ENCODE measurements around the gene PDX1.

PDX1 gene

DNA sequence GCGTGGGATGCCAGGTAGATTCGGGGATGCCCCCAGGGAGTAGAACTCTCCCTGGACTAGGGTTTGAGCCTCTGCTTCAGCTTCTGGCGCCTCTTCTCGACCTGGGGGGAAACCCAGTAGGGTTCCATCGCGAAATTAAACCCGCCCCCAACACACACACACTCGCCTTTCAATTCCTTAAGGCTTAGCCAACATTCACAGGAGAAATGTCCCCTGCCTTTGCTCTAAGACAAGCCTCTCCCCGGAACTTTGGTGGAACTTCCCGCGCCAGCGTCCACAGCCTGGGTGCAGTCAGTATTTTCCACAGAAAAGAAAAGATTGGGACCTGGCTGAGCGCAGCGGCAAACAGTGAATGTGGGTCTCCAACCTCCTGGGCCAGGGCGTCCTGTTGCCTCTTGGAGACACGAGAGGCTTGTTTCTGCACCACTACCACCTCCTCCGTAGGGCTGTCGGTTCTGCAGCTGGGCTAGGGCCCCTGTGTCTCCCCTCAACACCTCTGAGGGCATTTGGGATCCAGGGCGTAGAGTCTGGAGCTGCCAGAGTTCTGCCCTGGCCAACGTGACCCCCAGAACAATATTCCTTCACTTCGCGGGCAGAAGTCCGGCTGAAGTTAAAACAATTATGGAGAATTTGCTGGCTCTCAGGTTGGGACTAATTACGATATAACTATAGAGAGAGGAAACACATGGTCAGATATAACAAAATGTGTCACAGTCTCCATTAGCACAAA is 3.2 kb downstream of the PDX1 start:
- DNase-seq (ENCODE audit: low read depth in 2 of 2) = no peak

DNA sequence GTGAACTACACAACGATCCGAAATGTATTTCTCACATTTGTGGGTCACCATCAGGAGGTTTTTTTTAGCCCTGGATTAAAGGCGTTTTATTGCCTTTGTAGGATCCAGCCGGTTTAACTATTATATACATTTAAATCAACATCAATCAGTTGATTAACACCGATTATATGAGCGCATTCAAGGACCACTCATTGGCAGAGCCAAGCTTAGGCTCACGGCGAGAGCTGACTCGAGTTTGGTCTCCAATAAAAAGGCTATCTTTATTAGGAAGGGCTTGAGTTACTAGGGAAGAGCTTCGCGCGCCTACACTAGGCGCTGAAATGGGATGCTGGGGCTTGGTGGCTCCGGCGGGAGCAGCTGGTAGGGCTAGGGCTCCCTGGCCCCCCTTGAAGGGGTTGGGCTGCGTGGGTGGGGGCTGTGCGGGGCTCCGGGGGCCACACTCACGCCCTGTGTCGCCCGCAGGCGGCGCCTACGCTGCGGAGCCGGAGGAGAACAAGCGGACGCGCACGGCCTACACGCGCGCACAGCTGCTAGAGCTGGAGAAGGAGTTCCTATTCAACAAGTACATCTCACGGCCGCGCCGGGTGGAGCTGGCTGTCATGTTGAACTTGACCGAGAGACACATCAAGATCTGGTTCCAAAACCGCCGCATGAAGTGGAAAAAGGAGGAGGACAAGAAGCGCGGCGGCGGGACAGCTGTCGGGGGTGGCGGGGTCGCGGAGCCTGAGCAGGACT is 4.2 kb downstream of the PDX1 start:
- no peak for DNase-seq (ENCODE audit: low read depth in 2 of 2)

DNA sequence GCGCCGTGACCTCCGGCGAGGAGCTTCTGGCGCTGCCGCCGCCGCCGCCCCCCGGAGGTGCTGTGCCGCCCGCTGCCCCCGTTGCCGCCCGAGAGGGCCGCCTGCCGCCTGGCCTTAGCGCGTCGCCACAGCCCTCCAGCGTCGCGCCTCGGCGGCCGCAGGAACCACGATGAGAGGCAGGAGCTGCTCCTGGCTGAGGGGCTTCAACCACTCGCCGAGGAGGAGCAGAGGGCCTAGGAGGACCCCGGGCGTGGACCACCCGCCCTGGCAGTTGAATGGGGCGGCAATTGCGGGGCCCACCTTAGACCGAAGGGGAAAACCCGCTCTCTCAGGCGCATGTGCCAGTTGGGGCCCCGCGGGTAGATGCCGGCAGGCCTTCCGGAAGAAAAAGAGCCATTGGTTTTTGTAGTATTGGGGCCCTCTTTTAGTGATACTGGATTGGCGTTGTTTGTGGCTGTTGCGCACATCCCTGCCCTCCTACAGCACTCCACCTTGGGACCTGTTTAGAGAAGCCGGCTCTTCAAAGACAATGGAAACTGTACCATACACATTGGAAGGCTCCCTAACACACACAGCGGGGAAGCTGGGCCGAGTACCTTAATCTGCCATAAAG is 4.8 kb downstream of the PDX1 start:
- no peak for DNase-seq (ENCODE audit: low read depth in 2 of 2)

DNA sequence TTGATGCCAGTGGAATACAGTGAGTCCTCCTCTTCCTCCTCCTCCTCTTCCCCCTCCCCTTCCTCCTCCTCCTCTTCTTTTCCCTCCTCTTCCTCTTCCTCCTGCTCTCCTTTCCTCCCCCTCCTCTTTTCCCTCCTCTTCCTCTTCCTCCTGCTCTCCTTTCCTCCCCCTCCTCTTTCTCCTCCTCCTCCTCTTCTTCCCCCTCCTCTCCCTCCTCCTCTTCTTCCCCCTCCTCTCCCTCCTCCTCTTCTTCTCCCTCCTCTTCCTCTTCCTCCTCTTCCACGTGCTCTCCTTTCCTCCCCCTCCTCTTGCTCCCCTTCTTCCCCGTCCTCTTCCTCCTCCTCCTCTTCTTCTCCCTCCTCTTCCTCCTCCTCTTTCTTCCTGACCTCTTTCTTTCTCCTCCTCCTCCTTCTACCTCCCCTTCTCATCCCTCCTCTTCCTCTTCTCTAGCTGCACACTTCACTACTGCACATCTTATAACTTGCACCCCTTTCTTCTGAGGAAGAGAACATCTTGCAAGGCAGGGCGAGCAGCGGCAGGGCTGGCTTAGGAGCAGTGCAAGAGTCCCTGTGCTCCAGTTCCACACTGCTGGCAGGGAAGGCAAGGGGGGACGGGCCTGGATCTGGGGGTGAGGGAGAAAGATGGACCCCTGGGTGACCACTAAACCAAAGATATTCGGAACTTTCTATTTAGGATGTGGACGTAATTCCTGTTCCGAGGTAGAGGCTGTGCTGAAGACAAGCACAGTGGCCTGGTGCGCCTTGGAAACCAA is 5.6 kb downstream of the PDX1 start:
- DNase-seq (ENCODE audit: low read depth in 2 of 2) = no peak

DNA sequence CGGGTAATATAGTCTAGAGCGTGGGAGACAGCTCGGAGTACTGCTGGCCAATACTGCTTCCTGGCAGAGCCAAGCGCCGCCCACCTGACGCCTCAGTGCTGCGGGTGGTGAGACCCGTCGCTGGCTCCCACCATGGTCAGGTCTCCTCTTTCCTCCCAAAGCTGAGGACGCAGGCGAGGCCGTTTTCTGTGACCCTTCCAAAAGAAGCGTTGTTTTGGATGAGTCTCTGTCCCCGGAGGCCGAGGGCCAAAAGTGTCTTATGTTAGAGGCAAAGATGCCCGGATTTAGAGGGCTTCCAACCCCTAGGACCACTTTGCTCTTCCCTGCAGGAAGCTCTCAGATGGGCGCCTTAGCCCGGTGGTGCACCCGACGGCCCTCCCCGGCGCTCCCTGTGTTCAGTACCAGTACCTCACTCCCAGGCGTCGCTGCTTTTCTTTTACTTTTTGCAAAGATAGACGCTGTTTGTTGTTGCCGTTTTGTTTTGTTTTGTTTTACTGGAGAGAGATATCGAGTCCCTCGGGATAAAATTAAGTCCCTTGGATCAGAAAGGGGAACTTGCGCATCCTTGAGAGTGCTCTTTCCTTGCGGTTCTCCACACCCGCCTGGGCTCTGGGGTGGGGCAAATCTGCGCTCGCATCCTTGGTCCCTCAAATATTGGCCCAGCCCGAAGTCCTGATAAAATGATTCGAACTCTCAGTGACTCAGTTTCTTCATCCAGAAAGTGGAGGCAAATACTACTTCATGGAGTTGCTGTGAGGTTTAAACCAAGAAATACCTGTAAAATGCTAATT is 7.0 kb downstream of the PDX1 start:
- no peak for DNase-seq (ENCODE audit: low read depth in 2 of 2)

DNA sequence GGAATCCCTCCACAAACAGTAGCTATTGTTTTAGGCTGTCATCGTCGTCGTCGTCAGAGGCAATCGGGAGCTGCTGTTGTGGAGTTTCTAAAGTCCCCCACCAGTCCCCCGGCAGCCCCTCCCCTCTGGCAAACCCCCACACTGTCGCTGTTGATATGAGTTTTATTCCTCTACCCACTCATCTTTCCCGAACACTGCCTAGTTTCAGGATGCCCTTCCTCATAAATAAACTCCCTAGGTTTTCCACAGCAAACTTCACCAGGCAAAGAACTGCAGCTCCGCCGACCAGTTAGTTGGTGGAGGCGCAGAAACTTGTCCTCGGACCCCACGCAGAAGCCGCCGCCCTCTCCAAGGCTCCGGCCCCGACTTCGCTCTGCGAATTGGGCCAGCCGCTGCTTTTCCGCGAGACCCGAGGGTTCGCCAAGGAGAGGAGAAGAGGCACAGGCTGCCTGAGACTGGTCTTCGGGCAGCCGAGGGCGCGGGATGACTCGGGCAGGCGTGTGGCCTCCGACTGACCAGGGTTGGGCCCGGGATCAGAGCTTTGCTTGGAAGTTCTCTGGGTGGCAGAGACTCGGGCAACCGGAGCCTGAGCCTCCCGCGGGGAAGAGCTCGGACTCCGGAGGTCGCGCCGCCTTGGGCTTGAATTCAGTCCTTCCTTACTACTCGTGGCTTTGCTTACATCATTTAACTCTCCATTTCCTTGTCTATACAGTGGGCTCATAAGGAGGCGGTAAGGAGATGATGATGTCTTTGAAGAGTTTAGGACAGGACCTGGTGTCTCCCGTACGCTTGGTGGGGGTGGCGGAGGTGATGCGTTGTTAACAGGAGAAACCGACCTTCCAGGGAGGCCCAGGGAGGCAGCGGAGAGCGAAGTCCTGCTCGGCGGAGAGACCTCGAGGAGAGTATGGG is 7.9 kb downstream of the PDX1 start:
- no peak for DNase-seq (ENCODE audit: low read depth in 2 of 2)

DNA sequence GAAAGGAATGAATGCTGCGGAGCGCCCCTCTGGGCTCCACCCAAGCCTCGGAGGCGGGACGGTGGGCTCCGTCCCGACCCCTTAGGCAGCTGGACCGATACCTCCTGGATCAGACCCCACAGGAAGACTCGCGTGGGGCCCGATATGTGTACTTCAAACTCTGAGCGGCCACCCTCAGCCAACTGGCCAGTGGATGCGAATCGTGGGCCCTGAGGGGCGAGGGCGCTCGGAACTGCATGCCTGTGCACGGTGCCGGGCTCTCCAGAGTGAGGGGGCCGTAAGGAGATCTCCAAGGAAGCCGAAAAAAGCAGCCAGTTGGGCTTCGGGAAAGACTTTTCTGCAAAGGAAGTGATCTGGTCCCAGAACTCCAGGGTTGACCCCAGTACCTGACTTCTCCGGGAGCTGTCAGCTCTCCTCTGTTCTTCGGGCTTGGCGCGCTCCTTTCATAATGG is 8.6 kb downstream of the PDX1 start:
- DNase-seq (ENCODE audit: low read depth in 2 of 2) = no peak

DNA sequence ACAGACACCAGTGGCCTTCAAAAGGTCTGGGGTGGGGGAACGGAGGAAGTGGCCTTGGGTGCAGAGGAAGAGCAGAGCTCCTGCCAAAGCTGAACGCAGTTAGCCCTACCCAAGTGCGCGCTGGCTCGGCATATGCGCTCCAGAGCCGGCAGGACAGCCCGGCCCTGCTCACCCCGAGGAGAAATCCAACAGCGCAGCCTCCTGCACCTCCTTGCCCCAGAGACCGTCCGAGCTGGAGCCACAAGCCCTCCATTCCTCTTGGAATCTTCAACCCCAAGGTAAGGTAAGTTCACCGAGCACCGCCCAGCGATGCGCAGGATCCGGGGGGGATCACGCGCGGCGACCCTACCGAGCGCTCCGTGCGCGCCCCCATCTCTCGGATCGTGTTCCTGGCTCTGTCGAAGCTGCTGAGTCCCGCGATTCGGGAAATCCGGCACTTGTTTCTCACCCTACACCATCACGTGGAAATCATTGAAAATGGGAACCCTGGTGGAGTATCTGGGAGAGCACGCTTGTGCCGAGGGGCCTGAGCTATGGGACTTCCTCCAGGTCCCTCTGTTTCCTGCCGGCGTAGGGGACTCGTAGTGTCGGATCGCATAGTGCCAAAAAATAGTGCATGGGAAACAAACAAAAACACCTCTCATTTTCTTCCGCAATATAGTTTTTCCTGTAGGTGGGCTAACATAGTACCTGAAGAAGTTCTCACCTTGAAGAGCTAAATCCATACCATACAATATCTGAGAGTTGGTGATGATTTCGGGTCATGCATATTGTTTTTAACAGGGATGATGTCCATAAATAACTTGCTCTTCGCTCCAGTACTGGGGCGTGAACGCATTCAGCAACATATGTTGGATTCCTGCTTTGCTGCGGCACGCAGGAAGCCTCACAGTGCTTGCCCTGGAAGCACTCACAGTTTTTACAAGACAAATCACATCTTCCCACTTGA is 9.3 kb downstream of the PDX1 start:
- no peak for DNase-seq (ENCODE audit: low read depth in 2 of 2)

DNA sequence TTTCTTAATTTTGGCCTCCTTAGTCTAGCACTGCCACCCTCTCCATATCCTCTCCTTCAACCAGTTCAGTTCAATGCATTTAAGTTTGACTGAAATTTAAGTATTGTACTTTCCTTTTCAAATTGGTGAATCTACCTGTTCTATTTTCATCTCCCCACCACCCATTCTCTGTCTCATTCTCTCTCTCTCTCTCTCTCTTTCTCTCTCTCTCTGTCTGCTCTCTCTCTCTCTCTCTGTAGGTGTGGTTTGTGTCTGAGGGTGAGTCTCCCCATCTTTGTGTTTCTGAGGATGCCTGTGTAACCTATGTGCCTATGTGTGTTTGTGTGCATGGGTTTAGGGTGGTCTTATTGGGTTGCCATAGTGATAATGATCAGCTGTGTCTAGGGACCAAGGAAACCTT is 10.1 kb downstream of the PDX1 start:
- DNase-seq (ENCODE audit: low read depth in 2 of 2) = no peak

DNA sequence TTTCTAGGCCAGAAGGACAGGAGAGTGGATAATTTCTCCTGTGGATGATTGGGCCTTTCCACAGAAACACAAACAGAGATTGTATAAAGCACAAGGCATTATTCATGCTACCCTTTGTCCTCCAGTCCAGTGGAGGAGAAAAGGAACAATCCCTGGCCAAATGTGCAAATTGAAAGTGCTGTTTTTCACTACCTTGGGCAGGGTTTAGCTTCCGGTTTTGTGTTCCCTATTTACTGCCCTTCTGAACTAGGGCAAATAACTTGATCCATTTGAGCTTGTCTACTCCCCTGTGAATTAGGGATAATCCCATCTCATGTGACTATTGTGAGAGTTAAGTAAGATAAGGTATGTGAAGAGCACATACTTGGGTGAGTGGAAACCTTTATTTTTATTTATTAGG is 13.3 kb downstream of the PDX1 start:
- no peak for DNase-seq (ENCODE audit: low read depth in 2 of 2)

DNA sequence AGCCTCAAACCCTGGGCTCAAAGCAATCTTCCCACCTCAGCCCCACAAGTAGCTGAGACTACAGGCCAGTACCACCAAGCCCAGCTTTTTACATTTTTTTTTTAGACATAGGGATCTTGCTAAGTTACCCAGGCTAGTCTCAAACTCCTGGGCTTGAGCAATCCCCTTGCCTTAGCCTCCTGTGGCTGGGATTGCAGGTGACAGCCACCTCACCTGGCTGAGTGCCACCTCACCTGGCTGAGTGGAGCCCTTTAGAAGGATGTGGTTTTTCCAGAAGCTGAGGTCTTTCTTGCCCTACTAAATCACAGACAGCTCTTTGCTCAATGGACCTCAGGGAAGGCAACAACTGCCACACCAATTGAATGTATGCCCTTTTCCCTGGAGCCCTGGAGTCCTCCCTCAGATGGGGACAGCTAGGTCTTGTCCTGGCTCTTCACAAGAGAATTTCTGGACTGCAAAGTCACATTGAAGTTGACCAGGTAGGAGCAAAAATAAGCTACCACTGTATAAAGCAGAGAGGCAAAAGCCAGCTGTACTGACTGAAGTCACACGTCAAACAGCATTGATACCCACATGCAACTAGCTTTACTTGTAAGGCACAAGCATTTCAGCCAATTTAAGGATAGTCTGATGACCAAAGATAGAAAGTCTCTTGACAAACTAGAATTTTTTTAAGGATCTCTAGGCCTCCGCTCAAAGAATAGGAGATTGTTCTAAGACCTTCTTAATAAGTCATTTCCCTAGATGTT is 14.0 kb downstream of the PDX1 start:
- DNase-seq (ENCODE audit: low read depth in 2 of 2) = no peak

DNA sequence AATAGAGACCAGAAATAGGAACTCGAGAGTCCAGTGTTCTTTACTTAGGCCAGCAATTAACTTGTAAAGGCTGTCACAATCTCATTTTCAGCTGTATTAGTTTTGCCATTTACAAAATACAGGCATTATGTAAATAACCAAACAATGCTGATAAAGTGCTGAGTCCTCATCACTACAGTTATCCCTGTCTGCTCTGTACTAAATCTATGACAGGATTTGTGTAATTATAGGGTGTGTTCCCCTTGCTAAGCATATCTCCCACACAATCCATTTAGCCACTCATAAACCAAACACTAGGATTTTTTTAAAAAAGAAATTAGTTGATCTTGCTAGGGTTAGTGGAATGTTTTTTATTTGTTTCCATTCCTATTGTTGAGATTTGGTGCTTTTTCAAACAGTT is 23.2 kb downstream of the PDX1 start:
- DNase-seq (ENCODE audit: low read depth in 2 of 2) = no peak

DNA sequence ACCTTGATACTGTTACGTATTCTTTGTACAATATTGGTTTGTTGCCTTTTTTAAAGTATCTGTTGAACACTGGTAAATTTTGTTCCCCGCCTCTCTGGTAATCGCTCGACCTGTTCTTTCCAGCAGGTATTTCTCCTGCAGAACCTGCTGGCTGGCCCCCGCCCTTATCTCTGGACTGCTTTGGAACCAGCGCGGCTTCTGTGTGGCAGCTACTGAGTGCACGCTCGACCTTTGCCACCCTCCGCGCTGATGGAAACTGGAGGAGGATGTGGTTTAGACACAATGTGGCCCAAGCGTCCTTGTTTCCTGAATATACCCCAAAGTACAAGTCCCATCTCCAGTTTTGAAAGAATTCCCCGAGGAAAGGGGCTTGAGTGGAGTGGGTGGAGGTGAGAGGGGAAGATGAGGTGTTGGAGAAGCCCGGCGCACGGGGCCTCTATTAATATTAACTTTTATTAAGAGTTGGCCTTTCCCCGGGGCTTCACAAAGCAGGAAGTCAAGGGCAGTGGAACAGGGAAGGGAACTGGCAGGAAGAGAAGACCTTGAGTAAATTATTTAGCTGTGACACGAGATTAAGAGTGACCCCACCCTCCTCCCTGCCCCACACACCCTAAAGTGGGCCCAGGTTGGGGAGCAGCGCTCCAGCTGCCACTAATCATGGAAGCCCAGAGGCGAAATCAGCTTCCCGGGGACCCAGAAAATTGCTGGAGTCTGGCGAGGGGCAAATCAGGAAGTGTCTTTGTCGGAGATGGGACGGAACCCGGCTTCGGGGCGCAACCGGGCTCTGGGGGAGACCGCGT is 33.3 kb downstream of the PDX1 start:
- DNase-seq (ENCODE audit: low read depth in 2 of 2) = no peak

DNA sequence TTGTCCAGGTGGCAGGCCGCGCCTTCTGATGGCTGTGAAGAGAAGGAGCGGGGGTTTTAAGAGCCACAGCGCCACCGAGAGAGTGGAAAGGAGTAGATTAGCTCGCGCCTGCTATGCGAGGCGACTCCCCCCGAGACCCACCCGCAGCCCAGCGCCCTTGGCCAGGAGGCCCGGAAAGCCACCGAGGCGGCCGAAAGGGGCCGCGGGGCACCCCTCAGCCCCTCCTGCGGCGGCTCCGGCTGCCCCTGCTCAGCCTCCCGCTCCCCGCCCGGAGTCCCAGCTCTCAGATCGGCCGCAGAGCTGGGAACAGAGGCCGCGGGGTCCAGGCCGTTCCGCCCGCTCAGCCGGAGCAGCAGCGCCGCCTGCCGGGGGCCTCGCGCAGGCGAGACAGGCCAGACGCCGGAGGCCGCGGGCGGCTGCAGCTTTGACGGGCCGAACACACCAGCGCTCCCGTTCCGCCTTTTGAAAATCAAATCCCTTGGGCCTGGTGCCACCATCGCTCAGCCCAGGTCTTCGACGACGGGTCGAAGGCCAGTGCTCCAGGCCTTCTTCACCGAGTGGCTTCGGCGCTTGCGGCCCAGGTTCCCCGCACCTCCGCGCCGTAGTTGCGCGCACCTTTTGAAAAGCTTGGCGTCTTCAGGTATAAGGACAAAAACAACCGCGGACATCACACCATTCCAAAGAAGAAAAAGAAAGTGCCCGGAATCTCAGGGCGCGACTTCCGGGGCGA is 34.0 kb downstream of the PDX1 start:
- peak; percentile 29 to 64 for DNase-seq (ENCODE audit: low read depth in 2 of 2)

DNA sequence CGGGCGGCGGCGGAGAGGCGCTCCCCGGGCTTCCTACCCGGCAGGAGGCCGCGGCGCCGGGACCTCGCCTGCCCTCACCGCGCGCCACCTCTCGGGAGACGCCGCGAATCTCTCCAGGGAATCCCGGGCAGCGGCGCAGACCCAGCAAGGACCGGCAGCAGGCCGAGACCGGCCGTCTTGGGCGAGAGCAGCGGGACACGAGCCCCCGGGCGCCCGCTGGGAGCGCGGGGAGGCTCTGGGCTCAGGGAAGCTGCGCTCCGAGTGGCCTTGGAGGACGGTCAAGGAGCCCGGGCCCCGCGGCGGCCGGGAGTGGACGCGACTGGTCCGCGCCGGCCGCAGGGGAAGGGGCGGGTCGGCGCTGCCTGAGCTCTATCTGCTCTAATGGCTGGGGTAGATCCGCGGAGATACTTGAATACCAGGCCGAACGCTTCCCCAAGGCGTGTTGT is 34.6 kb downstream of the PDX1 start:
- DNase-seq (ENCODE audit: low read depth in 2 of 2) = no peak

DNA sequence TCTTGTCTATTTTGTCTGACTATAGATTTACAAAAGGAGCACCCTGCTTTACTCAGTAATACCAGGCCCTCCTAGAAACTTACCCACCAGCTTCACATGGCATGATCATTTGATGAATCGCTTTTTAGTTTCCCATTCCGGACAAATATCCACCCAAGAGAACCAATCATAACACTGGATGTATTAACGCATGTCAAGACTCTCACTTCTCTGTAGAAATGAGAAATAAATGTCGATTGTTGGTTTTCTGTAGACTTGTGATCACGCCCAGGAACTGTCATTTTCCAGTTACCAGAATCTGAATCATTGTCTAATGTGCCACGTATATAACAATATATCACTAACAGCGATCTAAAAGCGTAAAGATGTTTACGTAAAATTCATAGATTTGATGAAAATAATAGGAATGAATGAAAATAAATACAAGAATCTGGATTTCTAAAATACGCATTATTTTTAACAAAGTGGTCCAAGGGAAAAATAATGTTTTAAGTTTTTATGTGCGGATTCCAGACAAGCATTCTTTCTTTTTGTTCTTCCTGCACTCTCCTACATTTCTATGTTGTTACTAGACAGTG is 35.3 kb downstream of the PDX1 start:
- DNase-seq (ENCODE audit: low read depth in 2 of 2) = no peak

Data from stimulated activated CD4-positive, alpha-beta T cell treated with anti-CD3 and anti-CD28 coated beads, Interleukin-15, amount 100 ng/mL, for 48 hours (primary cell).